Right atrium auricular region (tissue), 2 donors: ENCODE results near the gene UCKL1. TPM values are rescaled to one million over a fixed set of nuclear protein-coding genes. Genes with fewer than 3 reads are reported as not detected.

ENCODE experiments used
- DNase-seq: peaks from one replicate; pipeline ENCODE4 v3.0.0-alpha.2; 2019; ENCODE audit warnings: low spot score
- H3K27ac ChIP-seq, 2 donors: fragments of 200-600 bp; sonication (generic); 1 replicate in 1 of 2; 2 replicates in 1 of 2; pipeline ENCODE4 v1.5.1; 2016 to 2019
- H3K27me3 ChIP-seq, 2 donors: fragments of 200-600 bp; sonication (generic); one replicate each; pipeline versions ENCODE4 v1.5.1 to v1.6.0; 2017 to 2019
- H3K36me3 ChIP-seq: fragments of 200-600 bp; sonication (generic); one replicate; pipeline ENCODE4 v1.5.1; 2016
- H3K4me1 ChIP-seq, 2 donors: fragments of 200-600 bp; sonication (generic); one replicate each; pipeline versions ENCODE4 v1.5.1 to v1.6.0; 2017 to 2019
- H3K4me3 ChIP-seq, 2 donors: fragments of 200-600 bp; sonication (generic); 1 replicate in 1 of 2; 2 replicates in 1 of 2; pipeline ENCODE4 v1.5.1; 2017 to 2019; ENCODE audit warnings: mild to moderate bottlenecking in 1 of 2, moderate library complexity in 1 of 2
- H3K9me3 ChIP-seq, 2 donors: fragments of 200-600 bp; sonication (generic); one replicate each; pipeline ENCODE4 v1.5.1; 2019
- total RNA-seq, 2 donors: library from RNA; depleted of rRNA; stranded (reverse); fragments of >200 nt; gene quantifications; one replicate each; pipeline ENCODE4 v1.1.0, GENCODE V29; 2016
- TF ChIP-seq, protein P1 (sequence below), 2 donors: fragments of 200-600 bp; sonication (generic); IDR thresholded peaks; one replicate each; pipeline ENCODE4 v1.5.1; 2019; ENCODE audit warnings: antibody characterized with exemption in 2 of 2

Gene UCKL1
- total RNA-seq, 2 donors from 2014 or later, result 25.9 to 27.6 TPM

DNA sequence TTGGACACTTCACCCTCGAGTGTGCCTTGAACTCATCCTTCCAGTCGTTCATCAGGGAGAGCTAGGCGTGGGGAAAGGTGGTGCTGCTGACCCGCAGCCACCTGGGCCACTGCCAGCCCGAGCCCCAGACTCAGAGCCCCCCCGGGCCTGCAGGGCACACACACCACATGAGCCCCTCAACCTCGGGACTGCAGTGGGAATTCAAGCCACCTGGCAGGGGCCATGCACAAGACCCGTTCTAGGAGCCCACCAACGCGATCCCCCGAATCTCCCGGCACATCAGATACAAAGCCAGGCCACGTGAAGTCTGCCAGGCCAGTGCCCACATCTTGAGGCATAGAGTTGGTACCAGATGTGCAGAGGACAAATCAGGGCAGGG is 10.7 kb upstream of the UCKL1 start:
- no peak for DNase-seq
- no peak overlapping the region for H3K27ac ChIP-seq
- peaks cover 25% of the 10 kb centered on the region for H3K36me3 ChIP-seq
- peaks cover 0 to 20% of the 10 kb centered on the region in 2 donors for H3K4me1 ChIP-seq
- no peak overlapping the region for H3K4me3 ChIP-seq
- TF ChIP-seq, protein P1, sequence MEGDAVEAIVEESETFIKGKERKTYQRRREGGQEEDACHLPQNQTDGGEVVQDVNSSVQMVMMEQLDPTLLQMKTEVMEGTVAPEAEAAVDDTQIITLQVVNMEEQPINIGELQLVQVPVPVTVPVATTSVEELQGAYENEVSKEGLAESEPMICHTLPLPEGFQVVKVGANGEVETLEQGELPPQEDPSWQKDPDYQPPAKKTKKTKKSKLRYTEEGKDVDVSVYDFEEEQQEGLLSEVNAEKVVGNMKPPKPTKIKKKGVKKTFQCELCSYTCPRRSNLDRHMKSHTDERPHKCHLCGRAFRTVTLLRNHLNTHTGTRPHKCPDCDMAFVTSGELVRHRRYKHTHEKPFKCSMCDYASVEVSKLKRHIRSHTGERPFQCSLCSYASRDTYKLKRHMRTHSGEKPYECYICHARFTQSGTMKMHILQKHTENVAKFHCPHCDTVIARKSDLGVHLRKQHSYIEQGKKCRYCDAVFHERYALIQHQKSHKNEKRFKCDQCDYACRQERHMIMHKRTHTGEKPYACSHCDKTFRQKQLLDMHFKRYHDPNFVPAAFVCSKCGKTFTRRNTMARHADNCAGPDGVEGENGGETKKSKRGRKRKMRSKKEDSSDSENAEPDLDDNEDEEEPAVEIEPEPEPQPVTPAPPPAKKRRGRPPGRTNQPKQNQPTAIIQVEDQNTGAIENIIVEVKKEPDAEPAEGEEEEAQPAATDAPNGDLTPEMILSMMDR (IDR thresholded peaks at IDR 0.05), result no peak
- H3K9me3 ChIP-seq, result no peaks in the 10 kb centered on the region
- no peaks in the 10 kb centered on the region for H3K27me3 ChIP-seq

DNA sequence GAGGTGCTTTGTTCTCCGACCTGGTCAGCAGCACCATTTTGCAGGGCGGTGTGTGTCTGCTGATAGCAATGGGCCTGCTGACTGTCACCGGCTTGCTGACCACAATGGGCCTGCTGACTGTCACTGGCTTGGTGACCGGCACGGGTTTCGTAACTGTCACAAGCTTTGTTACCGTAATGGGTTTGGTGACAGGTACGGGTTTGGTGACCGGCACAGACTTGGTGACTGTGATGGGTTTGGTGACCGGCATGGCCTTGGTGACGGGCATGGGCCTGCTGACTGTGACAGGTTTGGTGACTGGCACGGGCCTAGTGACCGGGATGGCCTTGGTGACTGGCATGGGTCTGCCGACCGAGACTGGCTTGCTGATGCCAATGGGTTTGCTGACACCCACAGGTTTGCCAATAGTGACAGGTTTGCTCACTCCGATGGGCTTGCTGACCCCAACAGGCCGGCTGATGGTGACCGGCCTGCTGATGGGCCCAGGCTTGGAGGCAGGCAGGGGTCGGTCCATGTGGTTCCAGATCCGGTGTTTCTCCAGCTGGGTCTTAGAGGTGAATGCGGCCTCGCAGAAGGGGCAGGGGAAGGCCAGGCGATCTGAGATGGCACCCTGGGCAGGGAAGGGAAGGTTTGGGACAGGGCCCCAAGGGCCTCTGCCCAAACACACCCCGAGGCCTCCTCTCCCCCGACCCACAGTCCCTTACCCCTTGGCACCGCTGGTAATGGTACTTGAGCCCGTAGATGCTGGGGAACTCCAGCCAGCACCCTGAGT is 10.1 kb upstream of the UCKL1 start:
- DNase-seq, result no peak
- Histone ChIP-seq H3K27me3 (no peaks in the 10 kb centered on the region), H3K9me3 (no peaks in the 10 kb centered on the region), H3K36me3 (peaks cover 28% of the 10 kb centered on the region), H3K27ac (no peak overlapping the region), H3K4me1 (peaks cover 0 to 20% of the 10 kb centered on the region in 2 donors), H3K4me3 (no peak overlapping the region)
- TF ChIP-seq, protein P1 (IDR thresholded peaks at IDR 0.05), result no peak

DNA sequence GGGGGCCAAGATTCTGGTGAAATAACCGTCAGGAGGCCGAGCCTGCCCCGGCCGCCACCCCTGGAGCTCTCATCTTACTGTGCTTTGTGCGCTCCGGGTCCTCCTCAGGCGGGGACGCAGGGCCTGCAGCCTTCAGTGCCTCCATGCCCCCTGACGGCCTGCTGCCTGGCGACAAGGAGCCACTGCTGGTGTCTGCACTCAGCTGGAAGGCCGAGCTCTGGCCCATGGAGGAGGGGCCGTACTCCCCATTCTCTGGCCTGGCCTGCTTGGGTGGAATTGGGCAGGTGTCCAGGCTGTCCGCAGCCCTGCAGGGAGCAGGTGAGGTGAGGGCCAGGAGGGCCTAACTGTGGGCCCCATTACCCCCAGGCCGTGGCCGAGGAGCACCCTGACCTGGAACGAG is 8.2 kb upstream of the UCKL1 start:
- Histone ChIP-seq H3K4me3 (no peak overlapping the region), H3K9me3 (no peaks in the 10 kb centered on the region), H3K27ac (no peak overlapping the region), H3K4me1 (peaks cover 0 to 13% of the 10 kb centered on the region in 2 donors), H3K36me3 (peaks cover 35% of the 10 kb centered on the region), H3K27me3 (no peaks in the 10 kb centered on the region)
- DNase-seq, result no peak
- TF ChIP-seq, protein P1 (IDR thresholded peaks at IDR 0.05), result no peak

DNA sequence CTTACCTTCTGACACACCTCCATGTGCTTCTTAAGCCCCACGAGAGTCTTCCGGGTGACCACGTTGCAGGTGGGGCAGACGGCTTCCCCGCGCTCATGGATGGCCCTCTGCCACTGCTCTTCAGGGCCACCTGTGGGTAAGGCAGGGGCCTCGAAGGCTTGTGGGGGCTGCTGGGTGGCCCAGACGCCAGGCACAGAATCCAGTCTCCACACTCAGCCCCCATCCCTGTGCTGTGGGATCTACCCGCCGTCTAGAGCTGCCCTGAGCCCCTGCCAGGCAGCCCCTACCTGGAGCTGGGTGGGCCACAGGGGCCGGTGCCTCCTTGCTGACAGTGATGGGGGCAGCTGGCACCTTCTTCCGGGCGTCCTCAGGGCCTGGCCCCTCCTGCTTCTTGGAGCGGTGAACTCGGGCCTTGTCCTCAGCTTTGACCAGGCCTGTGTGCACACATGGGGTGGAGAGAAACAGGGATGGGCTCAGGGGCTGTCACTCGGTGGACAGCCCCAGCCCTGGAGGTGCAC is 7.6 kb upstream of the UCKL1 start:
- no peaks in the 10 kb centered on the region for H3K27me3 ChIP-seq

DNA sequence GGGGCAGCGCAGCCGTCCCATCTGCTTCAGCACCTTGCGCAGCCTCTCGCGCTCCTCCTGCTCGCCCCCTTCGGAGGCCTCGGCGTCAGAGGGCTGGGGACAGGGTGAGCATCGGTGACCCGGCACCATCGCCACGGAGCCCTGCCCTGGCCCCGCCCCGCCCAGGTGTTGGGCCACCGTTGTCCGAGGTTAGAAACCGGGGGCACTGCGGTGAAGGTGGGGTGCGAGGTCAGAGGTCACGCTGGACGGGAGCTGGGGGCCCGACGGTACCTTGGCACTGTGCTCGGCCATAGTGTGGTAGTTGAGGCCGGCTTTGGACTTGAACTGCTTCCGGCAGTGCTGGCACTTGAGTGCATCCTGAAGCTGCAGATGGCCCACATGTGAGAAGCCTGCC is 7.1 kb upstream of the UCKL1 start:
- H3K4me3 ChIP-seq, result no peak overlapping the region
- DNase-seq, result no peak
- TF ChIP-seq, protein P1 (IDR thresholded peaks at IDR 0.05), result no peak
- H3K36me3 ChIP-seq, result peaks cover 38% of the 10 kb centered on the region
- no peaks in the 10 kb centered on the region for H3K27me3 ChIP-seq
- no peak overlapping the region for H3K27ac ChIP-seq
- no peaks in the 10 kb centered on the region for H3K9me3 ChIP-seq
- H3K4me1 ChIP-seq, result peaks cover 0 to 4% of the 10 kb centered on the region in 2 donors

More for the DNA sequence above, 7.6 kb upstream of the UCKL1 start:
- Histone ChIP-seq H3K4me1 (peaks cover 0 to 9% of the 10 kb centered on the region in 2 donors), H3K9me3 (no peaks in the 10 kb centered on the region), H3K36me3 (peaks cover 38% of the 10 kb centered on the region), H3K27ac (no peak overlapping the region), H3K4me3 (no peak overlapping the region)
- TF ChIP-seq, protein P1 (IDR thresholded peaks at IDR 0.05), result no peak
- DNase-seq, result no peak
